ENCODE results near the gene DACT1. TPM values are rescaled to one million over a fixed set of nuclear protein-coding genes. Genes with fewer than 3 reads are reported as not detected.
A peak's percentile ranks its signal among the peaks of the same experiment; 100 is the strongest.

The DACT1 gene
- total RNA-seq, 8 experiments from 2014 or later: 1.2 to 55.8 (median 30.9) TPM

- WGBS, 10 experiments: 0 to 40% (median 30%) methylated on average over 1 to 2 of the region's 2 CpGs; no CpG with 5 or more reads in 5 of the 10 experiments
- Histone ChIP-seq H3K27ac (no peak overlapping the region), H3K4me3 (no peak overlapping the region), H3K4me1 (replicated peaks in 1 of 2) (no peaks in the 10 kb centered on the region)
- in situ Hi-C loops (cut with MboI; ENCODE audit: low pct_unique_long_range_greater_than_20kb in 2 of 9, low sequenced_read_pairs in 9 of 9, unreplicated experiment in 9 of 9): no loop called here
- no peak for ATAC-seq (replicated peaks in 6 of 8)
Observed at GRCh38 chr14:58620011-58620410, 17.8 kb upstream of the DACT1 start.

- Histone ChIP-seq H3K4me3 (no peak overlapping the region), H3K4me1 (replicated peaks in 1 of 2) (no peaks in the 10 kb centered on the region), H3K27ac (no peak overlapping the region)
- ATAC-seq (replicated peaks in 6 of 8): no peak
- 38 to 100% (median 67%) methylated on average over 1 of the region's 1 CpG; no CpG with 5 or more reads in 1 of the 10 experiments for WGBS, 10 experiments
- in situ Hi-C loops (cut with MboI; ENCODE audit: low pct_unique_long_range_greater_than_20kb in 2 of 9, low sequenced_read_pairs in 9 of 9, unreplicated experiment in 9 of 9): no loop called here
Observed at GRCh38 chr14:58625438-58625837, 12.3 kb upstream of the DACT1 start.

- in situ Hi-C loops (cut with MboI; ENCODE audit: low pct_unique_long_range_greater_than_20kb in 2 of 9, low sequenced_read_pairs in 9 of 9, unreplicated experiment in 9 of 9): no loop called here
- peak in 3 of 8 experiments; percentile 51 to 93 (median 93) for ATAC-seq (replicated peaks in 6 of 8)
- WGBS, 10 experiments: 0 to 40% (median 10%) methylated on average over 1 to 3 of the region's 3 CpGs; no CpG with 5 or more reads in 1 of the 10 experiments
- Histone ChIP-seq H3K4me1 (replicated peaks in 1 of 2) (no peaks in the 10 kb centered on the region), H3K4me3 (no peak overlapping the region), H3K27ac (no peak overlapping the region)
Observed at GRCh38 chr14:58626431-58626831, 11.3 kb upstream of the DACT1 start.

GRCh38 chr14:58628406-58628805, 9.4 kb upstream of the DACT1 start:
- Histone ChIP-seq H3K27ac (no peak overlapping the region), H3K4me1 (replicated peaks in 1 of 2) (no peaks in the 10 kb centered on the region), H3K4me3 (no peak overlapping the region)
- 11 to 94% (median 67%) methylated on average over 1 to 6 of the region's 6 CpGs; no CpG with 5 or more reads in 1 of the 10 experiments for WGBS, 10 experiments
- no peak for ATAC-seq (replicated peaks in 6 of 8)
- in situ Hi-C loops (cut with MboI; ENCODE audit: low pct_unique_long_range_greater_than_20kb in 2 of 9, low sequenced_read_pairs in 9 of 9, unreplicated experiment in 9 of 9): no loop called here

- no peak overlapping the region for H3K4me3 ChIP-seq
- H3K4me1 ChIP-seq (replicated peaks in 1 of 2): no peaks in the 10 kb centered on the region
- in situ Hi-C loops (cut with MboI; ENCODE audit: low pct_unique_long_range_greater_than_20kb in 2 of 9, low sequenced_read_pairs in 9 of 9, unreplicated experiment in 9 of 9): no loop called here
- WGBS, 10 experiments: 38 to 83% (median 71%) methylated on average over 1 of the region's 1 CpG; no CpG with 5 or more reads in 5 of the 10 experiments
- no peak overlapping the region for H3K27ac ChIP-seq
- no peak for ATAC-seq (replicated peaks in 6 of 8)
Observed at GRCh38 chr14:58629281-58629680, 8.5 kb upstream of the DACT1 start.

- Histone ChIP-seq H3K4me3 (no peak overlapping the region), H3K4me1 (replicated peaks in 1 of 2) (peaks cover 0 to 2% of the 10 kb centered on the region in 2 donors), H3K27ac (no peak overlapping the region)
- no peak for ATAC-seq (replicated peaks in 6 of 8)
- WGBS, 10 experiments: 0 to 83% (median 58%) methylated on average over 1 to 6 of the region's 18 CpGs; no CpG with 5 or more reads in 5 of the 10 experiments
- in situ Hi-C loops (cut with MboI; ENCODE audit: low pct_unique_long_range_greater_than_20kb in 2 of 9, low sequenced_read_pairs in 9 of 9, unreplicated experiment in 9 of 9): loop anchor here in 1 of 9 experiments (10.0 kb wide), 1 partner anchor 127 kb away; no protein-coding TSS in a partner anchor
Observed at GRCh38 chr14:58631732-58632131, 6.0 kb upstream of the DACT1 start.

GRCh38 chr14:58633831-58634230, 3.9 kb upstream of the DACT1 start:
- H3K27ac ChIP-seq: no peak overlapping the region
- peaks cover 2 to 7% of the 10 kb centered on the region in 2 donors for H3K4me1 ChIP-seq (replicated peaks in 1 of 2)

GRCh38 chr14:58634406-58635090, 3.2 kb upstream of the DACT1 start:
- no peak for ATAC-seq (replicated peaks in 6 of 8)
- H3K4me3 ChIP-seq: no peak overlapping the region
- 17 to 73% (median 37%) methylated on average over 1 to 5 of the region's 5 CpGs; no CpG with 5 or more reads in 1 of the 10 experiments for WGBS, 10 experiments
- H3K27ac ChIP-seq: no peak overlapping the region
- in situ Hi-C loops (cut with MboI; ENCODE audit: low pct_unique_long_range_greater_than_20kb in 2 of 9, low sequenced_read_pairs in 9 of 9, unreplicated experiment in 9 of 9): loop anchor here in 1 of 9 experiments (10.0 kb wide), 1 partner anchor 130 kb away; no protein-coding TSS in a partner anchor
- H3K4me1 ChIP-seq (replicated peaks in 1 of 2): peaks cover 2 to 7% of the 10 kb centered on the region in 2 donors

More at GRCh38 chr14:58633831-58634230, 3.9 kb upstream of the DACT1 start:
- in situ Hi-C loops (cut with MboI; ENCODE audit: low pct_unique_long_range_greater_than_20kb in 2 of 9, low sequenced_read_pairs in 9 of 9, unreplicated experiment in 9 of 9): loop anchor here in 1 of 9 experiments (10.0 kb wide), 1 partner anchor 129 kb away; no protein-coding TSS in a partner anchor
- H3K4me3 ChIP-seq: no peak overlapping the region
- ATAC-seq (replicated peaks in 6 of 8): no peak
- 33 to 100% (median 71%) methylated on average over 1 to 3 of the region's 3 CpGs; no CpG with 5 or more reads in 2 of the 10 experiments for WGBS, 10 experiments

- in situ Hi-C loops (cut with MboI; ENCODE audit: low pct_unique_long_range_greater_than_20kb in 2 of 9, low sequenced_read_pairs in 9 of 9, unreplicated experiment in 9 of 9): loop anchor here in 1 of 9 experiments (10.0 kb wide), 1 partner anchor 130 kb away; no protein-coding TSS in a partner anchor
- 0 to 100% (median 30%) methylated on average over 1 to 7 of the region's 8 CpGs; no CpG with 5 or more reads in 1 of the 10 experiments for WGBS, 10 experiments
- H3K4me3 ChIP-seq: no peak overlapping the region
- H3K4me1 ChIP-seq (replicated peaks in 1 of 2): peaks cover 5 to 9% of the 10 kb centered on the region in 2 donors
- no peak overlapping the region for H3K27ac ChIP-seq
- no peak for ATAC-seq (replicated peaks in 6 of 8)
Observed at GRCh38 chr14:58635091-58635830, 2.5 kb upstream of the DACT1 start.

GRCh38 chr14:58636129-58636528, 1.6 kb upstream of the DACT1 start:
- 43 to 97% (median 78%) methylated on average over 1 to 4 of the region's 4 CpGs; no CpG with 5 or more reads in 2 of the 10 experiments for WGBS, 10 experiments
- ATAC-seq (replicated peaks in 6 of 8): no peak
- H3K27ac ChIP-seq: no peak overlapping the region
- H3K4me1 ChIP-seq (replicated peaks in 1 of 2): peaks cover 8 to 15% of the 10 kb centered on the region in 2 donors
- H3K4me3 ChIP-seq: no peak overlapping the region
- in situ Hi-C loops (cut with MboI; ENCODE audit: low pct_unique_long_range_greater_than_20kb in 2 of 9, low sequenced_read_pairs in 9 of 9, unreplicated experiment in 9 of 9): loop anchor here in 1 of 9 experiments (10.0 kb wide), 1 partner anchor 131 kb away; no protein-coding TSS in a partner anchor

GRCh38 chr14:58637040-58637390, 747 bp upstream of the DACT1 start:
- peaks cover 8 to 15% of the 10 kb centered on the region in 2 donors for H3K4me1 ChIP-seq (replicated peaks in 1 of 2)
- no peak overlapping the region for H3K27ac ChIP-seq
- ATAC-seq (replicated peaks in 6 of 8): peak in 3 of 8 experiments; percentile 7 to 17 (median 11)
- H3K4me3 ChIP-seq: peak overlapping the region; percentile 69 to 96 (median 79)
- in situ Hi-C loops (cut with MboI; ENCODE audit: low pct_unique_long_range_greater_than_20kb in 2 of 9, low sequenced_read_pairs in 9 of 9, unreplicated experiment in 9 of 9): loop anchor here in 1 of 9 experiments (10.0 kb wide), 1 partner anchor 132 kb away; no protein-coding TSS in a partner anchor
- WGBS, 10 experiments: 1 to 80% (median 37%) methylated on average over 7 to 17 of the region's 17 CpGs

DNA sequence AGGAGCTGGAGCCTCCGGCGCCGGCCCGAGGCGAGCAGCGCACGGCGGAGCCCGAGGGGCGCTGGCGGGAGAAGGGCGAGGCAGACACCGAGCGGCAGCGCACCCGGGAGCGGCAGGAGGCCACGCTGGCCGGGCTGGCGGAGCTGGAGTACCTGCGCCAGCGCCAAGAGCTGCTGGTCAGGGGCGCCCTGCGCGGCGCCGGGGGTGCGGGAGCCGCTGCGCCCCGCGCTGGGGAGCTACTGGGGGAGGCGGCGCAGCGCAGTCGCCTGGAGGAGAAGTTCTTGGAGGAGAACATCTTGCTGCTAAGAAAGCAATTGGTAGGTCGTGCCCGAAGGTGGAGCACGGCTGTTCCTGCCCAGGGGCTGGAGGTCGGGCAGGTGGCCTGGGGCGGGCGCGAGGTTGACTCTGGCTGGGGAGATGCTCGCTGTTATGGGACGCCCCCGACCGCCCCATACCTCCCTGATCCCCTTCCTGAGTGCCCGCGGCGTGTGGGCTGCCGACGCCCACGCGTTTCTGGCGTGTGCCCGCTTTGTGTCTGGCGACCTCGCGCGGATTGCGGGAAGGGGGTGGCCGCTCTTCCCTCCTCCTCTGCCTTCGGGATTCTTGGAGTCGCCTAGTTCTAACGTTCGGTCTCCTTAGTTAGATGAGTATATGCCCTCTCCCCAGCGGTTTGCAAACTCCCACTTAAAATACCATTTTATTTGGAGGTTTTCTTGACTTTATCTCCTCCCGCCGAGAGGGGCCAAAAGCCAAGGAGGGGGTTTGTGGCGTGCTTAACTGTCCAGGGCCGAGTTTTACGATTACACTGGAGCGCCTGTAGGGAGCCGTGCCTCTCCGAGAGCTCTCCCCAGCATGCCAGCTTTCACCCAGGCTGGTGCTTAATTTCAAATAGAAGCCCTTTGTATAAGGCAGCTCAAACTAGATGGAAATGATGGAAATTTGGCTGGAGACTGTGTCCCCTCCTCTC, 752 bp downstream of the DACT1 start:
- H3K27ac ChIP-seq: peak overlapping the region; percentile 62 to 78
- in situ Hi-C loops (cut with MboI; ENCODE audit: low pct_unique_long_range_greater_than_20kb in 2 of 9, low sequenced_read_pairs in 9 of 9, unreplicated experiment in 9 of 9): loop anchor here in 1 of 9 experiments (10.0 kb wide), 1 partner anchor 134 kb away; no protein-coding TSS in a partner anchor
- H3K4me3 ChIP-seq: peak overlapping the region; percentile 69 to 96 (median 79)
- ATAC-seq (replicated peaks in 6 of 8): peak; percentile 33 to 63 (median 56)
- peaks cover 8 to 15% of the 10 kb centered on the region in 2 donors for H3K4me1 ChIP-seq (replicated peaks in 1 of 2)
- 0 to 5% (median 0%) methylated on average over 2 to 6 of the region's 75 CpGs; no CpG with 5 or more reads in 2 of the 10 experiments for WGBS, 10 experiments
